Activated effector memory CD4-positive, alpha-beta T cell treated with Interleukin-2 at 50 U/mL for 16 hours (primary cell): ENCODE measurements around the gene FAM168A.
"Not testable (repeated sequence)": the region's sequence is repeated elsewhere in the genome, so short reads cannot be mapped to it uniquely, and the experiment has no call there.

Source experiments
- DNase-seq: peaks from one replicate; pipeline ENCODE4 v3.0.0-alpha.2; 2020

Gene FAM168A

DNA sequence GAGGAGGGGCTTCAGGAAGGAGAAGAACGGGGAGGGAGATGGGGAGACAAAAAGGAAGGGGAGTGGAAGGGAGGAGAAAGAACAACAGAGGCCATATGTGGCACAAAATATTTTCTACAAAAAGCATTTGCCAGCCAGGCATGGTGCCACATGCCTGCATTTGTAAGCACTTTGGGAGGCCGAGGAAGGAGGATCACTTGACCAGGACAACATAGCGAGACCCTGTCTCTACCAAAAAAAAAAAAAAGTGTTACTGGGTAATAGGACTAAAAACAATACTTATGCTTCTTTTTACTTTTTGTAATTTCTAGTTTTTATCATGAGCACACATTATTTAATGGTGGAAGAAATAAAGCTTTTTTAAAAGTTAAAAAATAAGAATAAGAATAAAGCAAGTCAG, 5.3 kb downstream of the FAM168A start:
- DNase-seq = no peak

DNA sequence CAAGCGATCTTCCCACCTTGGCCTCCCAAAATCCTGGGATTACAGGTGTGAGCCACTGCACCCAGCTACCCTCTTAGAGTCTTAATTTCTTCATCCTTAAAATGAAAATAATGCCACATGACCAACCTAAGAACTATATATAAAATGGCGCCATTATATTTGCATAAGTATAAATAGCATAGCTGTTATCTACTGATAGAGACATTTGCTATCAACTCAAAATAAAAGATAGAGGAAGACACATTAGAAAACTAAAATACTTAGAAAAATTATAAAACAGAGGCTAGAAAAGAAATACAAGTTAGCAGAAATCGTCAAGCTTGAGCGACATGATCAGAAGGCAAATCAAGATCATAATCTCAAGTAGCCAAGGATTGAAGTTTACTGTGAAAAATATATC, 6.2 kb downstream of the FAM168A start:
- DNase-seq = no peak

GRCh38 chr11:73590991-73591390, 6.9 kb downstream of the FAM168A start:
- DNase-seq = no peak

GRCh38 chr11:73586791-73587190, 11.1 kb downstream of the FAM168A start:
- DNase-seq = no peak

DNA sequence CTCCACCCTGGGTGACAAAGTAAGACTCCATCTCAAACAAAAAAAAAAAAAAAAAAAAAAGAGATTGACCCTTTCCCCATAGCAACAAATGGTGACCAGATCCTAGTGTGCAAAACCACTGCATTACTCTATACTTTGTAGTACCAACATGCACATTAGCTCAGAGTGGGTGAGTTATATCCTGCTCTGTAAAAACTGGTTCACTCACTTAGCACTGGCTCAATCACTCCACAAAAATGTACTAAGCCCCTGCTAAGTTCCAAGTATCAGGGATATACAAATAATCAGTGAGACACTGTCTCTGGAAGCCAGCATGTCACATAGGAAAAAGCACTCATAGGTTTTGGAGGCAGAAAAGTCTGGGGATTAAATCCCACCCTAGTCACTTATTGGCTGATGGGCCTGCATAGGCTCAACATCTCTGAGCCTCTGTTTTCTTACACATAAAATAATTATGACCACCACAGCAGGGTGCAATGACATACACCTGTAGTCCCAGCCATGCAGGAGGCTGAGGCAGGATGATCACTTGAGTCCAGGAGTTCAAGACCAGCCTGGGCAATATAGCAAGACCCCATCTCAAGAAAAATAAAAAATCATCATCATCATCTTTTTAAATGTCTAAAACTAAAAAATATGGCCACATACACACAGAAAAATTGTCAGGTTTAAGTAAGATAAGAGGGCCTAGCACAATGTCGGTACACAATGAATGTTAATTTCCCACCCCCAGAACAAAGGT, 11.9 kb downstream of the FAM168A start:
- DNase-seq = no peak

DNA sequence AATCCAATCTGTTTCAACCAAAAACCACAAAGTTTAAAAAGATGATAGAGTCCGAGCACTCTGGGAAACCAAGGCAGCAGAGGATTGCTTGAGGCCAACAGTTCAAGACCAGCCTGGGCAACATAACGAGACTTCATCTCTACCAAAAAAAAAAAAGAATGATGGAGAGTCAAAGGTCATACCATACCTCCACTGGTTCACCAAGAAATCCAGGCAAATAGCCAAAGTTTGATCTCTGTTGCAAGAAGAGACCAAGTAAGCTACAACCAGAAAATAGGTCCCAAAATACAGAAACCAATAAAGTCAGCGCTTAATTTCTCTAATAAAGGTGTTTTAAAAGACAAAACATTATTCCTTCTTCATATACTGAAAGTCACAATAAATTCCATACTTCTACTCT, 13.1 kb downstream of the FAM168A start:
- no peak for DNase-seq

- no peak for DNase-seq
Observed at GRCh38 chr11:73582653-73583052, 15.3 kb downstream of the FAM168A start.

- DNase-seq = not testable (repeated sequence)
Observed at GRCh38 chr11:73580749-73581148, 17.2 kb downstream of the FAM168A start.

DNA sequence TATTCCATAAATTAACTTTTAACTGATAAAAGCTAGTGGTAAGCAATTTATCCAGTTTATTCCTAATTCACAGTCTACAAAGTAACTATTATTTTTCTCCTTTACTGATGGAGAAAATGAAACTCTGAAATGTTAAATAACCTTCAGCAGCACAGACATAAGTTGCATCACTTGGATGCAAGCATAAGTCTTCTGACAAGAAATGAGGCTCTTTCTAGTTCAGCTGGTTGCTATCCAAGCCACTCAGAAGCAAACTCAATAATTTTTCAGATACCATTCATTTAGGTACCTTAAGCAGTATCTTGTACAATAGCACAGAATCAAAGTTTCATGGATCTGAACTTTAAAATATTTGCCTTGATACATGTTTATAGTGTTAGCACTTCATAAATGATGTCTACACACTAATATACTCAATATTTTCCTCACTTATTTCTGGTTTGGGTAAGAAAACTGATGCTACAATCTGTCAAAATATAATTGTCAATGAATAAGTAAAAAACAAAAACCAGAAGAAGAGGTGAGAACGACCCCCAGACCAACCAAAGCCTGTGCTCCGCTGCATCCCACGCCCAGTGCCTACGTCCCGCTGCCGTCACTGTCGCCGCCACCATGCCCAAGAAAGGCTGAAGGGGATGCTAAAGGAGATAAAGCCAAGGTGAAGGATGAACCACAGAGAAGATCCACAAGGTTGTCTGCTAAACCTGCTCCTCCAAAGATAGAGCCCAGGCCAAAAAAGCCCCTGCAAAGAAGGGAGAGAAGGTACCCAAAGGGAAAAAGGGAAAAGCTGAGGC, 18.1 kb downstream of the FAM168A start:
- DNase-seq = no peak

GRCh38 chr11:73578592-73579185, 19.2 kb downstream of the FAM168A start:
- DNase-seq = no peak

DNA sequence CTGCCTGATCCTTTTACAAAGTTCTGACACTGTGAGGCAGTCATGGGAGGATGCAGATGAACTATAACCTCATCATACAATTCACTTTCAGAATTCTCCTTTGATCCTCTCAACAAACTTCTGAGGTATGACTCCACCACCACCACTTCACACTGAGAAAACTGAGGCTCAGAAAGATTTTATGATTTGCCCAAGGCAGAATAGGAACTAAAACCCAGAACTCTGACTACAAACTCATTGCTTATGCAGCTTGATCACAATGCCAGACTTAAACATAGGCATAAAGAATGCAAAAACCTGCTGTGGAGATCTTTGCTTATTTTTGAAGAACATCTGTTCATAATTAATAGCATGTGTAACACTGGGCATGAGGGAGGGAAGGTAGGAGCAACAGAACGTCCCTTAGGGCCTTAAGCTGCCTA, 20.4 kb downstream of the FAM168A start:
- DNase-seq = no peak

GRCh38 chr11:73576185-73576614, 21.7 kb downstream of the FAM168A start:
- DNase-seq = no peak

DNA sequence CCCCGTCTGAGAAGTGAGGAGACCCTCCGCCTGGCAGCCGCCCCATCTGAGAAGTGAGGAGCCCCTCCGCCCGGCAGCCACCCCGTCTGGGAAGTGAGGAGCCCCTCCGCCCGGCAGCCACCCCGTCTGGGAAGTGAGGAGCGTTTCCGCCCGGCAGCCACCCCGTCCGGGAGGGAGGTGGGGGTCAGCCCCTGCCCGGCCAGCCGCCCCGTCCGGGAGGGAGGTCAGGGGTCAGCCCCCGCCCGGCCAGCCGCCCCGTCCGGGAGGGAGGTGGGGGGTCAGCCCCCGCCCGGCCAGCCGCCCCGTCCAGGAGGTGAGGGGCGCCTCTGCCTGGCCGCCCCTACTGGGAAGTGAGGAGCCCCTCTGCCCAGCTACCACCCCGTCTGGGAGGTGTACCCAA, 25.9 kb downstream of the FAM168A start:
- not testable (repeated sequence) for DNase-seq

DNA sequence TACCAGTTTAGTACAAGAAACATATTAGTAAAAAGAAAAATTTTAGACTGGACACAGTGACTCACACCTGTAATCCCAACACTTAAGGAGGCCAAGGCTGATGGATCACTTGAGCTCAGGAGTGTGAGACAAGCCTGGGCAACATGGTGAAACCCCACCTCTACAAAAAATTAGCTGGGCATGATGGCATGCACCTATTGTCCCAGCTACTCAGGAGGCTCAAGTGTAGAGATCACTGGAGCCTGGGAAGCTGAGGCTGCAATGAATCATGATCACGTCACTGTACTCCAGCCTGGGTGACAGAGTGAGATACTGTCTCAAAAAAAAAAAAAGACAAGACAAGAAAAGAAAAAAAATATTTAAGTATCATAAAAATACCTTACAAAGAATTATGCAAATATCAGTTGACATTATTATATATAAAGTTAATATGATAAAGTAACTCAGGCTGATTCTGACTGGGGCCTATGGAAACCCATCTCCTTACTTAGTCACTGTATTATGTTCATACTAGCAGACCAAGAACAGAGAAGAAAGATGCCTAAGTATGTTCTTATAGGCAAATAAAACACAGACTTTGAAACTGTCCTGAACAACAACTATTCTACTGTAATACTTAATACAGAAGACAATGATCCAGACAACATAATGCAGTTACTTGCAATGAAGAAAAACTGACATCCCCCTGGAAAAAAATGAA, 27.3 kb downstream of the FAM168A start:
- DNase-seq = no peak

DNA sequence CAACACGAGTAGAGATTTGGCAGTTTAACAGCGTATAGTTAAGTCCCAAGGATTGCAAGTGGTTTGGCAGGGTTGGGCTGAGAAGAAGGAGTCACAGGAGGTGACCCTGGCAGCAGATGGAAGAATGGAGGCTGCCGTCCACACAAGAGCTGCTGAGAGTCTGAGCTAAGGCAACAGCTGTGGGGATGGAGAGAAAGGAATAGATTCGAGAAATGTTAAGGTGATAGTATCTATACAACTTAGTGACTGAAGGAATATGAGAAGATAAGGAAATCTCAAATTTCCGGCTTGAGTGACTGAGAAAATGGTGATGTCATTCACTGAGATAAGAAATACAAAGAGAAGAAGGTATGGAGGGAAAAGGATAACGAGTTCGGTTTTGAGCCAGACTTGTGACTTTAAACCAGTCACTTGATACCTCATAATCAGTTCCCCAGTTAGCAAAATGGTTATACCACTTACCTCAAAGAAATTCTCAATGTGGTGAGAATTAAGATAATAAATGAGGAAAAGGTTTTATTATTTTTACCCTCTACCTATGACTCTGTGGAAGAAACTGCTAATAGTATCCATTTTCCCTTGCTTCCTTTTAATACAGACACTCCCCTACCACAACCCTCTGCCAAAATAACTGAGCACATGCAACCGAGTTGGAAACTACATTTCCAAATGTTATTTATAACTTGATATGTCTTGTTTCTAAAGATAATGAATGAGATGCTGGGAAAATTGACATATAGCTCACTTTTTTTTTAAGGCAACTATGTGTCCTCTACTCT, 30.7 kb downstream of the FAM168A start:
- no peak for DNase-seq

DNA sequence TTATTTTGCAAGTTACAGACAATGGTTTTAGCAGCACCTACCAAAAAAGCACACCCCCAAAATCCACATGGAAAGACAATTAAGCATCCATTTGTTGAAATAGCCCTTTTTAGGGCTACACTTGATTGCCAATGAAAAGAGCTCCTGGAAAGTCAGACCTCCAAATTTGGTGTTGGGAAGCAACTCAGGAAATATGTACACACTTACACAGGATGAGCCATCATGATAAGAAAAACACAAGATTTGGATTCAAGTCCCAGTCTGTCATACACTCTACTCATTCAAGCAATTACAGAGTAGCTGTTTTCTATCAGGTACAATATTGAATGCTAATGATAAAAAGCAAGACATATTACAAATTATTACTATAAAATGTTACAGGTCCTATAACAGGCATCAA, 31.5 kb downstream of the FAM168A start:
- no peak for DNase-seq

- DNase-seq = no peak
Observed at GRCh38 chr11:73565804-73566203, 32.1 kb downstream of the FAM168A start.

GRCh38 chr11:73564903-73565302, 33.0 kb downstream of the FAM168A start:
- no peak for DNase-seq

GRCh38 chr11:73563539-73564200, 34.2 kb downstream of the FAM168A start:
- DNase-seq = no peak

DNA sequence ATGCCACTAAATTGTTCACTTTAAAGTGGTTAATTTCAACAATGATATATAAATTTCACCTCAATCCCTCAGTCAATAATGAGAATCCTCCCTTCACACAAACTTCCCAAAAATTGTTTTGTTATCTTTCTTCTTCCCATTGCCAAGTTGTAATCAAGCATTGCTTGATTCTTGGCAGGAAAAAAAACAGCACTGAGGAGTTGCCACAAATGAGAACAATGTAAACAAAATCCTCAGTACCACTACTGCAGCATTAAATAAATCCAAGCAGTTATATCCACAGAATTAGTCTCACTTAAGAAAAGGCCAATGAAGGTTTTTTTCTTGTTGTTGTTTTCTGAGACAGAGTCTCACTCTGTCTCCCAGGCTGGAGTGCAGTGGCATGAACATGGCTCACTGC, 38.2 kb downstream of the FAM168A start:
- DNase-seq = no peak

DNA sequence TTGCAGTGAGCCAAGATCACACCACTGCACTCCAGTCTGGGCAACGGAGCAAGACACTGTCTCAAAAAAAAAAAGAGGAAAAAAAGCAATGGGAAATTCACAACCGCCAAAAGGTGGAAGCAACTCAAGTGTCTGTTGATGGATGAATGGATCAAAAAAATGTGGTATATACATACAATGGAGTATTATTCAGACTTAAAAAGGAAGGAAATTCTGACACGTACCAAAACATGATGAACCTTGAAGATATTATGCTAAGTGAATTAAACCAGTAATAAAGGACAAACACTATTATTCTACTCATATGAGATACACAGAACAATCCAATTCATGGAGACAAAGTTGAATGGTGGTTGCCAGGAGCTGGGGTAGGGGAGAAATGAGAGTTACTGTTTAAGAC, 40.9 kb downstream of the FAM168A start:
- no peak for DNase-seq

- no peak for DNase-seq
Observed at GRCh38 chr11:73555615-73556014, 42.3 kb downstream of the FAM168A start.
